Body of pancreas (tissue), 4 donors: Measurements from ENCODE around the gene ANKRD34C. TPM values are rescaled to one million over a fixed set of nuclear protein-coding genes. Genes with fewer than 3 reads are reported as not detected.

Source experiments
- ATAC-seq: fragments of 150-250 bp; one replicate; pipeline ENCODE4 v1.9.1; 2016
- DNase-seq, 4 donors: peaks; one replicate each; pipeline ENCODE4 v3.0.0-alpha.2; 2019
- H3K27ac ChIP-seq, 4 donors: fragments of 200-600 bp; sonication (generic); 1 replicate in 3 of 4; 2 replicates in 1 of 4; pipeline versions ENCODE4 v1.5.1 to v1.6.1; 2016 to 2019; ENCODE audit warnings: mild to moderate bottlenecking in 1 of 4, mixed read lengths in 1 of 4, moderate library complexity in 1 of 4
- H3K27me3 ChIP-seq, 2 donors: fragments of 200-600 bp; sonication (generic); one replicate each; pipeline ENCODE4 v1.6.0; 2016; ENCODE audit warnings: mild to moderate bottlenecking in 1 of 2
- H3K36me3 ChIP-seq, 2 donors: fragments of 200-600 bp; sonication (generic); replicated peaks in 1 of 2; 2 replicates each; pipeline ENCODE4 v1.5.1; 2016; ENCODE audit warnings: low read depth in 2 of 2; ENCODE audit not compliant: insufficient read depth in 1 of 2
- H3K4me1 ChIP-seq: fragments of 200-600 bp; sonication (generic); one replicate; pipeline ENCODE4 v1.6.0; 2016
- H3K4me3 ChIP-seq, 2 donors: fragments of 200-600 bp; sonication (generic); 1 replicate in 1 of 2; 2 replicates in 1 of 2; pipeline ENCODE4 v1.5.1; 2016 to 2019
- H3K9me3 ChIP-seq, 3 donors: fragments of 200-600 bp; sonication (generic); 1 replicate in 2 of 3; 2 replicates in 1 of 3; pipeline ENCODE4 v1.5.1; 2016
- CTCF ChIP-seq, 7 experiments: fragments of 450-650 bp in 4 of 7; fragments of 200-600 bp in 3 of 7; sonication (generic) in 3 of 7; IDR thresholded peaks; one replicate each; pipeline ENCODE4 v1.5.1; 2016 to 2019; ENCODE audit warnings: antibody characterized with exemption in 7 of 7
- POLR2A ChIP-seq, 3 donors: fragments of 450-650 bp; IDR thresholded peaks; one replicate each; pipeline ENCODE4 v1.6.1; 2016; ENCODE audit warnings: antibody characterized with exemption in 3 of 3, mild to moderate bottlenecking in 2 of 3
- WGBS, 2 donors: methylation state at CpG; one replicate each; pipeline ENCODE4 v1.1.5; 2017; 5-methylcytosine and 5-hydroxymethylcytosine counted together
- intact Hi-C: fragments of 100-400 bp; cut with DNase I; formaldehyde crosslinking; loops from one replicate; pipeline ENCODE4 v1.15.1; 2023
- total RNA-seq, 2 donors: library from RNA; depleted of rRNA; stranded (reverse); fragments of >200 nt; gene quantifications; one replicate each; pipeline ENCODE4 v1.1.0, GENCODE V29; 2016

Gene ANKRD34C
- total RNA-seq, 2 donors from 2014 or later, result under 0.01 to 0.33 TPM

- no peak for TF ChIP-seq POLR2A (IDR thresholded peaks at IDR 0.05)
- no peak for TF ChIP-seq CTCF (IDR thresholded peaks at IDR 0.05)
- Histone ChIP-seq H3K4me1 (no peaks in the 10 kb centered on the region), H3K36me3 (no peaks in the 10 kb centered on the region), H3K27me3 (no peaks in the 10 kb centered on the region), H3K27ac (no peak overlapping the region), H3K9me3 (no peaks in the 10 kb centered on the region), H3K4me3 (no peak overlapping the region)
- ATAC-seq, result no peak
- DNase-seq, result no peak
- intact Hi-C loops, result no loop called here
- WGBS, 2 donors, result 76 to 78% methylated on average over 5 of the region's 5 CpGs
Measured at GRCh38 chr15:79244876-79245275, 37.6 kb upstream of the ANKRD34C start.

- TF ChIP-seq POLR2A (IDR thresholded peaks at IDR 0.05), result no peak
- TF ChIP-seq CTCF (IDR thresholded peaks at IDR 0.05), result no peak
- 70 to 75% methylated on average over 2 of the region's 2 CpGs for WGBS, 2 donors
- intact Hi-C loops, result no loop called here
- Histone ChIP-seq H3K4me3 (no peak overlapping the region), H3K4me1 (no peaks in the 10 kb centered on the region), H3K27ac (no peak overlapping the region), H3K36me3 (no peaks in the 10 kb centered on the region), H3K27me3 (no peaks in the 10 kb centered on the region), H3K9me3 (no peaks in the 10 kb centered on the region)
- ATAC-seq (no peak), DNase-seq (no peak)
Measured at GRCh38 chr15:79248183-79248582, 34.3 kb upstream of the ANKRD34C start.

- no peaks in the 10 kb centered on the region for H3K36me3 ChIP-seq
- no peaks in the 10 kb centered on the region for H3K27me3 ChIP-seq
- DNase-seq (no peak), ATAC-seq (no peak)
- H3K4me3 ChIP-seq, result no peak overlapping the region
- intact Hi-C loops, result no loop called here
- TF ChIP-seq CTCF (IDR thresholded peaks at IDR 0.05), result no peak
- TF ChIP-seq POLR2A (IDR thresholded peaks at IDR 0.05), result no peak
- no peak overlapping the region for H3K27ac ChIP-seq
- no peaks in the 10 kb centered on the region for H3K9me3 ChIP-seq
- H3K4me1 ChIP-seq, result no peaks in the 10 kb centered on the region
- WGBS, 2 donors, result 56 to 64% methylated on average over 8 of the region's 8 CpGs
Measured at GRCh38 chr15:79257454-79257853, 25.1 kb upstream of the ANKRD34C start.

- intact Hi-C loops, result no loop called here
- Histone ChIP-seq H3K4me3 (no peak overlapping the region), H3K4me1 (no peaks in the 10 kb centered on the region), H3K9me3 (no peaks in the 10 kb centered on the region), H3K27me3 (no peaks in the 10 kb centered on the region), H3K36me3 (no peaks in the 10 kb centered on the region), H3K27ac (no peak overlapping the region)
- ATAC-seq (no peak), DNase-seq (no peak)
- no peak for TF ChIP-seq CTCF (IDR thresholded peaks at IDR 0.05)
- TF ChIP-seq POLR2A (IDR thresholded peaks at IDR 0.05), result no peak
- WGBS, 2 donors, result 68 to 86% methylated on average over 1 of the region's 1 CpG
Measured at GRCh38 chr15:79261836-79262235, 20.7 kb upstream of the ANKRD34C start.

GRCh38 chr15:79265167-79265566 lies 17.4 kb upstream of the ANKRD34C start:
- TF ChIP-seq POLR2A (IDR thresholded peaks at IDR 0.05), result no peak
- TF ChIP-seq CTCF (IDR thresholded peaks at IDR 0.05), result no peak
- Histone ChIP-seq H3K27ac (no peak overlapping the region), H3K36me3 (no peaks in the 10 kb centered on the region), H3K27me3 (no peaks in the 10 kb centered on the region), H3K9me3 (no peaks in the 10 kb centered on the region), H3K4me3 (no peak overlapping the region), H3K4me1 (no peaks in the 10 kb centered on the region)
- no peak for ATAC-seq
- no peak for DNase-seq
- 83 to 85% methylated on average over 4 of the region's 4 CpGs for WGBS, 2 donors
- intact Hi-C loops, result no loop called here
